GM18505 (cell line): ENCODE measurements around the gene EIF2S1.
A peak's percentile ranks its signal among the peaks of the same experiment; 100 is the strongest.

Experiments
- ATAC-seq: cut with Tn5 transposase; IDR thresholded peaks from one replicate; pipeline ENCODE4 v1.9.1; 2021; ENCODE audit not compliant: unreplicated experiment
- POLR2A ChIP-seq: IDR thresholded peaks from 4 replicates; pipeline ENCODE4 v1.6.1; 2011; ENCODE audit warnings: borderline replicate concordance; ENCODE audit not compliant: insufficient read depth, insufficient read length; ENCODE audit errors: extremely low read depth

The EIF2S1 gene

GRCh38 chr14:67423424-67423823 lies 63.3 kb downstream of the EIF2S1 start:
- no peak for ATAC-seq

GRCh38 chr14:67424539-67424938 lies 64.4 kb downstream of the EIF2S1 start:
- no peak for TF ChIP-seq POLR2A
- no peak for ATAC-seq

More at GRCh38 chr14:67423424-67423823, 63.3 kb downstream of the EIF2S1 start:
- no peak for TF ChIP-seq POLR2A

GRCh38 chr14:67425608-67426007 lies 65.5 kb downstream of the EIF2S1 start:
- no peak for TF ChIP-seq POLR2A
- no peak for ATAC-seq

- ATAC-seq, result no peak
- no peak for TF ChIP-seq POLR2A
These were observed 66.0 kb downstream of the EIF2S1 start for GRCh38 chr14:67426161-67426560.

- no peak for TF ChIP-seq POLR2A
- ATAC-seq, result peak; percentile 53
These were observed 67.0 kb downstream of the EIF2S1 start for GRCh38 chr14:67426983-67427606.

- no peak for TF ChIP-seq POLR2A
- no peak for ATAC-seq
These were observed 68.4 kb downstream of the EIF2S1 start for GRCh38 chr14:67428501-67429031.

GRCh38 chr14:67429510-67430205 lies 69.5 kb downstream of the EIF2S1 start:
- TF ChIP-seq POLR2A, result no peak
- ATAC-seq, result no peak

- ATAC-seq, result no peak
- TF ChIP-seq POLR2A, result no peak
These were observed 72.0 kb downstream of the EIF2S1 start for GRCh38 chr14:67432050-67432564.

GRCh38 chr14:67435603-67436002 lies 75.5 kb downstream of the EIF2S1 start:
- no peak for ATAC-seq
- TF ChIP-seq POLR2A, result no peak
